Right kidney (tissue), 1 donor: ENCODE measurements around the gene WDR37.
A peak's percentile ranks its signal among the peaks of the same experiment; 100 is the strongest.
"Not testable (repeated sequence)": the region's sequence is repeated elsewhere in the genome, so short reads cannot be mapped to it uniquely, and the experiment has no call there.

Experiments used
- DNase-seq: peaks from one replicate; pipeline ENCODE4 v3.0.0-alpha.2; 2016

The WDR37 gene

DNA sequence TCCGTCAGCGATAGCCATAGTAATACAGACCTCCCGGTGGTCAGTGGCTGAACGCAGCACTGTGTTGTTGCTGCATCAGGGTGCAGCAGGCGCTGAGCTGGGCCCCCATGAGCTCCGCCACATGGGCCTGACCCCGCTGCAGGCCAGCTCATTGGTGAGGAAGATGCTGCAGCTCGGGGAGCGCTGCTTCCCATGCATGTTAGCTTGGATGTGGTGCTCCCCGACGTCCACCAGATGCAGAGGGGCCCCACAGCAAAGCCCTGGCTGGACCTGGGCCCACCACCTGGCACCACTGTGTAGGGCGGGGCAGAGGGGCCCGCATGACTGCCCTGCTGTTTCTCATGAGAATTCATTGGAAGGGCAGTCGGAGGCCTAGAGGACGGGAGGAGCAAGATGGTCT lies 50.8 kb downstream of the WDR37 start:
- no peak for DNase-seq

DNA sequence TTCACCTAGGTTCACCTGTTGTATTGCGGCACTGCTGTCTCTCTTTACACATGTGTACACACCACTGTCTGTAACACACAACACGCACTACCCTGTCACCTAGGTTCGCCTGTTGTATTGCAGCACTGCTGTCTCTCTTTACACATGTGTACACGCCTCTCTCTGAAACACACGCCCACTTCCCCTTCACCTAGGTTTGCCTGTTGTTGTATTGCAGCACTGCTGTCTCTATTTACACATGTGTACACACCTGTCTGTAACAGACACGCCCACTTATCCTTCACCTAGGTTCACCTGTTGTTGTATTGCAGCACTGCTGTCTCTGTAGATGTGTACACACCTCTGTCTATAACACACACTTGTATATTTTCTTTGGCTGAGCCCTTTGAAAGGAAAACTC lies 51.5 kb downstream of the WDR37 start:
- DNase-seq, result no peak

DNA sequence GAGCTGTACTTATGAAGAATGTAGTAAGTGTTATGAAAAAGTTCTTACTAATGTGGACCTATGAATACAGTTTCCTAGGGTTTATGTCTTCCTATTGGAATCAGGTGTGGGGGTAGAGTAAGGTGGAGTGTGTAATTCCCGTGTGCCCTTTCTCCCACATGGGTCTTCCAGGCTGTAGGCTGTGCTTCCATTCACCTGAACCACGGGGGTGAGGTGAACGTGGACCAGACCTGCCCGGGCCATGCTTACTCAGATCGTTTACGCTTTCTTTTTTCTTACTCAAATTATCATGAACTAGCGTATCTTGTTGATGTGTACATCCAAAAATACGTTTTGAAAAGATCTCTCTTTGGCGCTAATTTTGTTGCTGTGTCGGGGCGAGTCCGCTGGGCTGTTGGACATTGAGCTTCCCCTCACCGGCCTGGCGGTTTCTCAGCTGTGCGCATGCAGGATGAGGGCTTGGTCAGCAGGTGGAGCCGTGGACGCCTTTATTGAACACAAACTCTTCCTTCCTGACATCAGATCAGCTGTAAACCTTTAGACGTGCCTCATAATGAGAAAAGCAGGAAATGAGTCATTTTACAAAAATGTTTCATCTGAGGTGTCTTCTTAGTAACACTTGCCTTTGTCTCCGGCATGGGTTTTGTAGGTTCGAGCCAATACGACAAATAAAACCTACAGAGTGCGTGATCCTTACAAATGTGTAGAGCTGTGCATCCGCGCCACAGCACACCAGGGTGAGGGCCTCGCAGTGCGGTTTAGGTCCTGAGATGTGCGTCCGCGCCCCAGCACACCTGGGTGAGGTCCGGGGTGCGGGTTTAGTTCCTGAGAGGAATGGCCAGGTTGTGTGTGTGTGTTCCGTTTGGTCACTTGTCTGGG lies 53.8 kb downstream of the WDR37 start:
- peak; percentile 44 for DNase-seq

DNA sequence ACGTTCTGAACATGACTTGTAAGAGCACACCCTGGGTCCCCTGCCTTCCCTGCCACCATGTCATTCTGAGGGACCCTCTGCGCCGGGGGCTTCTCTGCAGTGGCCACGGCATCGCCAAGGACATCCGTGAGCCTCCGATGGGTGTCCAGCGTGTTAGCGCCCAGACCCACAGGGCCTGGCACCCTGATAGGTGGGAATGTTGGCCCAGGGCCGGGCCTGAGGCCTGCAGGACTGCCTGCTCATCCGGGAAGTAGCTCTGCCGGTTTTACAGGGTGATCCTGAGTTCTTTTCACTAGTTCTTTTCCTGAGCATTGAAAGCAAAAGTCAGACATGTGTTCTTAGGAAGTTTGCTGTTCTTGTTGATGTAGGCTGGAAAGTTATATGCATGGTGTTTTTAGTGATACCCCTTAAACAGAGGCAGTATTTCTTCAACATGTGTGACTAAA lies 54.5 kb downstream of the WDR37 start:
- DNase-seq, result no peak

DNA sequence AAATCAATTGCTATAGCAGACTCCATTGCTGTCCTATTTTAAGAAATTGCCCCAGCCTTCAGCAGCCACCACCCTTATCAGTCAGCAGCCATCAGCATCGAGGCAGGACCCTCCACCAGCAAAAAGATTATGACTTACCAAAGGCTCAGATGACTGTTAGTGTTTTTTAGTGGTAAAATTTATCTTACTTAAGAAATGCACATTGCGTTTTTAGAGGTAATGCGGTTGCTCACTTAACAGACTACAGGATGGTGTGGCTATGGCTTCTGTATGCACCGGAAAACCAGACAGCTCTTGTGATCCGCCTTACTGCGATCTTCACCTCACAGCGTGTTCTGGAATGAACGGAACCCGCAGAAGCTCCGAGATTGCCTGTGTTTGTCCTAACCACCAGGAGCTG lies 58.1 kb downstream of the WDR37 start:
- no peak for DNase-seq

DNA sequence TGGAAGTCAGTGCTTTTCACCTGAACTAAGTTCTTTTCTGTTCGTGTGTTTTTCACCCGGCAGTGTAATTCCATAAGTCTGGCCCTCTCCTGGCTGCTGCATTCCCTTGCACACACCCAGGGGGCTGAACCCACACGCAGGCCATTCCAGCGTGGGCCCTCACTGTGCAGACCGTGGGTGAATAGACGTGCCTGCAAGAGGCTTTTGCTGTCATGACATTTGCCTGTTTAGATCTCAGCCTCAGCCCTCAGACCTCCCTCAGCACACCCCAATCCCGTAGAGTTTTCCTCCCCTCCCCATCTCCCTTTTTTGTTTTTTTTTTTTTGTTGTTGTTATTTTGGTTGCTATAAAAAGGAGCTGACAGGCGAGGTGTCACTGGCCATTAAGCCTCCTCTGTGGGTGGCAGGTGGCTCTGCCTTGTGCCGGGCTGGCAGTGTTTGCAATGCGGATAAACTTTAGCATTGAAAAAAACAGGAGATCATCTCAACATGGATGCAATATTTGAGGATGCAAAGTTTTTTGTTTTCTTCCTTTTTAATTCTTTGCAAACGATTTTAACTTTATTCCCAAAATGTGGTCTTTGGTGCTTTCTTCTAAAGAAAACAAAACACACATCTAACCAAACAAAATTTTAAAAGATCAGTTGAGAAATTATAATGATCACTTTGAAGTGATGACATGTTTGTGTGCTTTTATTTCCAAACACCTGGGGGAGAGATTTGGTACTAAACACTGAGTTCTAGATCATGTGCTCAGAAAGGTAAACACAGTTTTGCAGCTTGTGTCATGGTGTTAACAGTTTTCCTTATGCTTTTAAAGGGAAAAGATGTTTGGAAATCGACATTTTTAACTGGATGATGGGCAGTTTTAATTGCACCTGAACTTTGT lies 58.8 kb downstream of the WDR37 start:
- DNase-seq, result no peak

DNA sequence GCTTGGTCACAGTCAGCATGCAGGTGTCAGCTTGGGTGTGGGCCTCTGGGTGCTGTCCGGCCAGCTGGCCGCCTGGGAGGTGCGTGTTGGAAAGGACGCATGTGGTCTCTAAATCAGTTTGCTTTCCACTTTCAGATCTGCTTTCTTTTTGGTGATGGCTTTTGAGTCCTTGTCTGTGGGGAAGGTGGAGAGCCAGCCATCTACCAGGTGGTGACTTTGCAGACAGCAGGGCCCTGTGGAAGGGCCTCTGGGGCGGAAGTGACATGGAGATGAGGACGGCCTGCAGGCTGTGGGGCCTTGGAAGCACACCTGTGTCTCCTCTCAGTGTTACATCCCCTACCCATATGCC lies 59.4 kb downstream of the WDR37 start:
- DNase-seq, result no peak

DNA sequence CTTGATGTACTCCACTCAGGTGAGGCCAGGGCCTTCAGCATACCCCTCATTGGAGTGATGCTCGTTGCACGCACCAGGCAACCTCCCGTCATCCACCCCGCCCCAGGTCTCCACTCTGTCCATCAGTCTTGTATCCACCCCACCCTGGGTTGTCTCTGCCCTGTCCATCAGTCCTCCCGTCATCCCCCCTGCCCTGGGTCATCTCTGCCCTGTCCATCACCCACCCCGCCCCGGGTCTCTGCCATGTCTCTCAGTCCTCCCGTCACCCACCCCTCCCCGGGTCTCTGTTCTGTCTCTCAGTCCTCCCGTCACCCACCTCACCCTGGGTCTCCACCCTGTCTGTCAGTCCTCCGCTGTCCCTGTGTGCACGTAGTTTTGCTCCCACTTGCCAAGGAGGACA lies 59.9 kb downstream of the WDR37 start:
- no peak for DNase-seq

DNA sequence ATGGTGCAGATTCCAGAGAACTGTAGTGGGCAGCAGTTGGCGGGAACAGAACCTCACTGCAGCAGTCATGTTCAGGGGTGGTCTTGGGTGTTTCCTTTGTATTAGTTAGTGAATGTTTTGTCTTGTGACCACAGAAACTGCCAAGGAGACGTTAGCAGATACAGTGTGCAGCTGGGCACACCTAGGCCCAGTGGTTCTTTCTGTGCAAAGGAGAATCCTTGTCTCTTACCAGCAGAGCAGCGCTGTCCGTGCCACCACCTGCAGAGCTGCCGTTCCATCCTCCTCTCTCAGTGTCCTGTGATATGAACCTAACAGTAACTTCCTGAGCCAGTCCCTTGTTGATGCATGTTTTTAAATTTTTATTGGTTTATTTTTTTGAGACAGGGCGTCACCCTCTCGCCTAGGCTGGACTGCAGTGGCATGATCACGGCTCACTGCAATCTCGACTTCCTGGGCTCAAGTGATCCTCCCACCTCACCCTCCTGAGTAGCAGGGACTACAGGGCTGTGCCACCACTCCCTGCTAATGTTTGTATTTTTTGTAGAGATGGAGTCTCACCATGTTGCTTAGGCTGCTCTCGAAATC lies 60.6 kb downstream of the WDR37 start:
- DNase-seq, result no peak

DNA sequence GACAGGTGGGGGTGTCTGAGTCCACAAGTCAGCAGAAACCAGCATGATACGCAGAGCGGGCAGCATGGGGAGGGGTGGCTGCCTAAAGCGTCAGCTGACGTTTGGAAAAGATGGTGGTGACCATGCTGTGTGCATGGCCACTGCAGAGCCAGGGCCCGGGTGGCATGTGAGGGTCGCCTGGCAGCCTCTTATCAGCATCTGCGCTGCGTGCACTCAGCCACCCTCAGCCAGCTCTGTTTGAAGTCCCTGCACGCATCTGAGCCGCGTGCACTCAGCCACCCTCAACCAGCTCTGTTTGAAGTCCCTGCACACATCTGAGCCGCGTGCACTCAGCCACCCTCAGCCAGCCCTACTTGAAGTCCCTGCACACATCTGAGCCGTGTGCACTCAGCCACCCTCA lies 61.5 kb downstream of the WDR37 start:
- no peak for DNase-seq

DNA sequence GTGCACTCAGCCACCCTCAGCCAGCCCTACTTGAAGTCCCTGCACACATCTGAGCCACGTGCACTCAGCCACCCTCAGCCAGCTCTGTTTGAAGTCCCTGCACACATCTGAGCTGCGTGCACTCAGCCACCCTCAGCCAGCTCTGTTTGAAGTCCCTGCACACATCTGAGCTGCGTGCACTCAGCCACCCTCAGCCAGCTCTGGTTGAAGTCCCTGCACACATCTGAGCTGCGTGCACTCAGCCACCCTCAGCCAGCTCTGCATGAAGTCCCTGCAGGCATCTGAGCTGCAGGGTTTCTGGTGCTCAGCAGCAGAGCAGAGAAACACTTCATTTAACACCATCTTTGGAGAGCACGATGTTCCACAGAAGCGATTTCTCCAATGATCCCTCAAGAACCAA lies 62.1 kb downstream of the WDR37 start:
- DNase-seq, result not testable (repeated sequence)

DNA sequence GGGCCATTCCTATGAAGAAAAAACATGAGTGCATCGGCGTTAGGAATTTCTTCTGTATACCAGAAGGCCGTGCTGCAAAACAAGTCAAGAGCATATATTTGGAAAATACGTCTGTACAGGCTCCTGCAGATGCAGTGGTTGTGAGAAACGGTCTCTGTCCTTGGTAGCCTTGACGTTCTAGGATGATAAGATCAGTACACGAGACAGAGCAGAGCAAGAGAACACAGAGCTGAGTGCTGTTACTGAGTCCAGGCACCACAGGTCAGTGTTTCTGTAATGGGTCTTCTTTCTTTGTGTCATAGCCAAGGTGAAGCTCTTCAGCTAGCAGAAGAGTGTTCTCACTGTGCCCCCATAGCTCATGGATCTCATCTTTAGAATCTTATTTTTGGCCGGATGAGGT lies 62.8 kb downstream of the WDR37 start:
- no peak for DNase-seq

DNA sequence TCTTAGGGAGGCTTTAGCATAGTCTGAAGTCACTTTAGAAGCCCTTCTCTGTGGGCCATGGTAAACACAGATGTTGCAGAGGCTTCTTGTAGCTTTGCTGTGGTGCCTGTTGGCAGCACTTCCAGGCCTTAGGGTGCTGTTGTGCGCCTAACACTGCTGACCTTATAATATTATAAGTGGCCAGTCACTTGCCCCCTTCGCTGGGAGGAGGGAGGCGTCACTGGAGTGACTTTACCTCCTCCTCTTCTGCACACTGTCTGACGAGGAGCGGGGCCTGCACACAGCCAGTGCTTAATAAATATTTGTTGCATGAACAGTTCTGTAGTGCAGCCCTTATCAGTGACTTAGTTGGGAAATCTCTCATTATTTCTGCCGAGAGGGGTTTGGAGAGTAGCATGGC lies 63.3 kb downstream of the WDR37 start:
- no peak for DNase-seq

DNA sequence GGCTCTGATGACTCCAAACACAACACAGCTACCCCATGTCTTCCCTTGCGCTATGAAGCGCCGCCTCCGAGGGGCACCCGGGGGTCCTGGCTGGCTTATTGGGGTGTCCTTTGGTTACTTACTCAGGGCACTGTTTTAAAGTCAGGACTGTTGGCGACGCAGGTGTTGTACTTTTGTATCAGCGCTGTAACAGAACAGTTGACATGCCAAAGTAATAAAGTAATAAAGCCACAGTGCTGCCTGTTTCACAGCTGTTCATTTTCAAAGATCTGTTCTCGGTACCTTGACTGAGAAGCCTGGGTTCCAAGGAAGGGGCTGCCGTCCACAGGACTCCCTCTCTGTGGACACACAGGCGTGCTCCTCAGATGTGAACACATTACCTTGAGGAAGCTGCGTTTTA lies 64.1 kb downstream of the WDR37 start:
- DNase-seq, result peak; percentile 18

DNA sequence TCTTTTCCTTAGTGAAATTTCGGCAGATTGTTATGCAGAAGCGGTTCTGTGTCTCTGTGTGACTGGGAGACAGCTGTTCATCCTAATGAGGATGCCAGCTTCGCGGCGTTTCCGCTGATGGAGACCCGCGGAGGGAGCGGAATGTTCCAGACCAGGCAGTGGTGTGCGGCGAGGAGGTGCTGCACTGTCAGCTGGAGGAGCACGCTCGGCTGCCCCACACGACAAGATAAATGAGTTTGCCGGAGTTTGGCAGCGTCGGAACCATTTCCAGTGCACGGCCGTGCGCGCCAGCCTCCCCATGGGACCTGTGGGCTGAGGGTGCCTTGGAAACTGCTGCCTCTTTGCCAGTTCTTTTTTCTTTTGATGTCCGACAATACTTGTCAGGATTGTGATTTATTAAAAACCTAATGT lies 64.6 kb downstream of the WDR37 start:
- peak; percentile 63 for DNase-seq

DNA sequence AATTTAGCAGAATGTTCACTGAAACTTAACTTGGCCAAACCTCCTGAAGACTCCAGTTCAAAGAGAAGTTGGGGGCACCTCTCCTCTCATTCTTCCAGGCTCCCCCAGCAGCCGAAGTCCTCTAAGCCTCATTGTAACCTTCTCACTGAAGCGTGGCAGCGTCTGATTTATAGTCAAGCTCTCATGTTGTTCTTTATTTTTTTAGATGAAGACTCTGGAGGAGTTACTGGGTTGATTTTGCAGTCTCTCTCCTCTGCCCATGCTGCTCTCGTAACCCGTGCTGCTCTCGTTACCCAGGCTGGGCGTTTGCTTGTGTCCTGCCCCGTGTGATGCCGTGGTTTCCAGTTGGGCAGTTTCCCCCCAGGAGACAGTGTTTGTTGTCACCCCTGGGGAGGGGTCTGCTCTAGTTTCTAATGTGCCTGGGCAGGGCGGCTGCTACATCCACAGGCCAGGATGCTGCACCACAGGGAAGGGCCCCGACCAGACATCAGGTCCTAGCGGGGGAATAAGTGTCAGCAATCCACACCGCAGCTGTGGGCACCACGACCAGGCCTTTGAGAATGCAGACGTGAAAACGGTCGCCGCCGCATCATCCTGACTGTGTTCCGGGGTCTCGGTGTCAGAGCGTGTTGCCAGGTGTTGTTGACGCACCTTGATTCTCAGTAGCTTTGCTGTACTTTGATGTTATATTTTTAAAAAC lies 65.2 kb downstream of the WDR37 start:
- no peak for DNase-seq

DNA sequence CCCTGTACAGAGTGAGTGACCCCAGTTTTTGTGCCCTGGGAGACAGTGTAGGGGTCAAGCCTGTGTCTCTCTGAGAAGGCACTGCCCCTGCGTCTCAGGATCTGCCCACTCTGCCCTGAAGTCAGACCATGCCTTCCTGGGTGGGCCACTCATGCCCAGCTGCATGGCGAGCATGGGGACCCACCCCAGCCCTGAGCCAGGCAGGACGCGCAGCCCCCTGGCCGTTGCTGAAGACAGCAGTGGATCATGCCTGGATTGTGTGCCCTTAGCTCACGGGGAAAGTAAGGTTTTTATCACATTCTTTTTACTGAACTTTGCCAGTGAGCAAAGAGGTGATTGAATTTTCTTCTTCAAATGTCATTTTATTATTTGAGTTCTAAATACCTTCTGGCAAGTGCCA lies 66.2 kb downstream of the WDR37 start:
- no peak for DNase-seq

DNA sequence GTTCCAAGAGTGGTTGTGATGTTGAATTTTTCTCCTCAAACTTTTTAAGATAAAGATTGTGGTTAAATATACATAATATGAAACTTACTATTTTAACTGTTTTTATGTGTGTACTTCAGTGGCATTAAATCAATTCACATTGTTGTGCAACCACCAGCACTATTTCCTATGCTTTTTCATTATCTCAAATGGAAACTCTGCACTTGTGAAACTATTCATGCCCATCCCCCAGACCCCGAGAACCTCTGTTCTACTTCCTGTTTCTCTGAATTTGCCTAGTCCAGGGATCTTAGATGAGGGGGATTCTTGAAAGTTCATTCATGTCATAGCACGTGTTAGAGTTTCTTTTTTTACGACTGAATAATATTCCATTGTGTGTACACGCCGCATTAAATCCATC lies 67.0 kb downstream of the WDR37 start:
- no peak for DNase-seq

DNA sequence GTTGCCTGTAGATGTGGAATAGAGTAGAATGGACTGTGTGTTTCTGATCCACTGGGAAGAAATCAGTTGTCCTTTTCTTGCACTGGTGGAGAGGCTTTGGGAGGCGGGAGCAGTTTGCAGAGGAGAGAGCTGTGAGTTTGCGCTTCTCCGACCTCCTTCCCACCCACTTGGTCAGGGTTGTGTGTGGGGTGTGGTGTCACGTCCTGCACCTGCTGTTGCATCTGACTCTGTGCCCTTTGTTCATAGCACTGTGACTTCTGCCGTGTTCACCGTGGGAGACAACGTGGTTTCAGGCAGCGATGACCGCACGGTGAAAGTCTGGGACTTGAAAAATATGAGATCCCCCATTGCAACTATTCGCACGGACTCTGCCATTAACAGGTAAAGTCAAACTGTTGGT lies 67.8 kb downstream of the WDR37 start:
- DNase-seq, result no peak

DNA sequence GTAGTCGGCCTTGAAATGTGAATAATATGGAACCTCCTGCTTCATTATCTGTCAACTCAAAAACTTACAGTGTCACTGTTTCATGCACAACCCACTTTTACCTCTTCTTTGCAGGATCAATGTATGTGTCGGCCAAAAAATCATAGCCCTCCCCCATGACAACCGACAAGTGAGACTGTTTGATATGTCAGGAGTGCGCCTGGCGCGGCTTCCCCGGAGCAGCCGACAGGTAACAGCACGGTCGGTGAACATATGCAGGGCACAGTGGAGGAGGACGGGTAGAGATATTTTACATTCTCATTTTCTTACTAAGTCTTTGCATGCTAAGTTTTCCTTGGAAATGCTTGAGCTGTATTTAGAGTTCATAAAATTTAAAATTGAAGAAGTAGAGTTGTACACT lies 68.6 kb downstream of the WDR37 start:
- DNase-seq, result no peak

DNA sequence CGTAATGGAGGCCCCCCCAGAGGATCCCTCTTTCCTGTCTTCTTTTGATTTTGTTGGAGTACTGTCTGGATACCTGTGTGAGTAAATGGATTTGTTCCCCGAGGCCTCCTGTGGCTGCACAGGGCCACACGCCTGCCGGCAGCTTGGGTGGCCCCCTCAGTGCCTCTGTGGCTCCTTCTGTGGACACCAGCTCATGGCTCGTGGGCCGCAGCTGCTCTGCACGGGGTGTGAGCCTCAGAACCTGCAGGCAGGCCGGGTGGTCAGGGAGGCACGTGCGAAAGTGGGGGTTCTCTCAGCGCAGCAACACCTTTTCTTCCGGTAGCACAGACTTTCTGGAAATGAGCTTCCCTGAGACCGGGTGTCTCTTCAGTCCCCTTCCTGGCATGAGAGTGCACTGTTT lies 70.3 kb downstream of the WDR37 start:
- no peak for DNase-seq

DNA sequence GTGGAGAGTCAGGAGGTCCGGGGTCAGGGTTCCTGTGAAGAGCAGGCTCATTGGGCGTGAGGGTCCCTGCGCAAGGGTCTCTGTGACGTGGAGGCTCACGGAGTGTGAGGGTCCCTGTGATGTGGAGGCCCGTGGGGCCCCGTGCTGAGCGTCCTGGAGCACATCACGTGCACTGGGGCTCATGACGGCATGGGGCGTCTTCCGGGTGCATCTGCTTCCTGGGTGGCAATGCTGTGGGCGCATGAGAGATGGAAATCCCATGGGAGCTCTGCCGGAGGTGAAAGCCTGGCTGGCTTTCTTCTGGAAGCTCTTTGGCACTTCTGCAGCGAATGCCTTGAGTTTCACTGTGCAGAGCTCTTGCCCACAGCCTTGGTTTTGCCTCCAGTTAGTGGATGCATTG lies 71.4 kb downstream of the WDR37 start:
- DNase-seq, result no peak

DNA sequence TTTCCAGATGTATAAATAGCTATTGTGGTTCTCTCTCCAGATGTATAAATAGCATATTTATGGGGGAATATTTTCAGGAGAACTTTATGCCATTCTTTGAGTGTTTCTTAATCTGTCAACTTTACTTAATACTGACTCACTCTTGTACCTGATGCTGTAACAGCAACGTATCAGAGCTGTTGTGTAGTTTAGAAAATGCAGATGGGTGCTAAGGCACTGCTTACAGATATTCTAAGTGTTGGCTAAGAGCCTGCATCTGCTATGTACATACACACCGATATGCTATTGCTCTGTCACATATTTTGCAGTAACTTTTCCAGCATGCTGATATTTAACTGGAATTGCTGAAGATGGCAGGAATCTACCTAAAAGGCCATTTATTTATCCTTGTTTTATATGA lies 71.9 kb downstream of the WDR37 start:
- no peak for DNase-seq
